ENCODE results near the gene FRG2B. TPM values are rescaled to one million over a fixed set of nuclear protein-coding genes. Genes with fewer than 3 reads are reported as not detected.
"Not testable (repeated sequence)": the region's sequence is repeated elsewhere in the genome, so short reads cannot be mapped to it uniquely, and the experiment has no call there.

FRG2B gene
- polyA plus RNA-seq: not detected

DNA sequence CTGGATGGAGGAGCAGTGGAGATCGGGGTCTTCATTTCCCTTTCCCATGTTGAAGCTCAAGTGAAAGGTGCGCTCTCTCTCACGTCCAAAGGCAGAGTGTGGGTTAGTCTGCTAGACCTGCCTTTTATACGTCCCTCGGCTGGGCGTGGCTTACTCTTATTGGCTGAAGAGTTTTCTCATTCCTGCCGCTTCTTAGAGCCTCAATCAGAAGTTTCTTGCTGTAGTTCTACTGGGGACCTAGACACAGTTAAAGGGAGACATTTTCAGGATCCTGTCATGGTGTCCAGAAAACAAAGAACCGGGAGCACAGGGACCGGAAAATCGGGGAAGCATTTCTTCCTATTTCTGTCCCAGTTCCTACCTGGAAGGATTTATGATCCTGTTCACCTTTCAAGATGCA lies at the start of gene FRG2B:
FRG2B (minus strand) TSS at position 101 of the 400 bp plus-strand sequence; CDS start at position 48, 53 bp downstream.
- not testable (repeated sequence) for H3K27me3 Mint-ChIP-seq, H3K4me3 Mint-ChIP-seq, H3K9me3 Mint-ChIP-seq, H3K4me1 Mint-ChIP-seq, H3K36me3 Mint-ChIP-seq, H3K27ac Mint-ChIP-seq

DNA sequence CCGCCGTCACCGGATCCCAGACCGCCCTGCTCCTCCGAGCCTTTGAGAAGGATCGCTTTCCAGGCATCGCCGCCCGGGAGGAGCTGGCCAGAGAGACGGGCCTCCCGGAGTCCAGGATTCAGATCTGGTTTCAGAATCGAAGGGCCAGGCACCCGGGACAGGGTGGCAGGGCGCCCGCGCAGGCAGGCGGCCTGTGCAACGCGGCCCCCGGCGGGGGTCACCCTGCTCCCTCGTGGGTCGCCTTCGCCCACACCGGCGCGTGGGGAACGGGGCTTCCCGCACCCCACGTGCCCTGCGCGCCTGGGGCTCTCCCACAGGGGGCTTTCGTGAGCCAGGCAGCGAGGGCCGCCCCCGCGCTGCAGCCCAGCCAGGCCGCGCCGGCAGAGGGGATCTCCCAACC lies 40.9 kb upstream of the FRG2B start:
- not testable (repeated sequence) for H3K27me3 Mint-ChIP-seq, H3K4me1 Mint-ChIP-seq, H3K36me3 Mint-ChIP-seq, H3K4me3 Mint-ChIP-seq, H3K9me3 Mint-ChIP-seq, H3K27ac Mint-ChIP-seq

DNA sequence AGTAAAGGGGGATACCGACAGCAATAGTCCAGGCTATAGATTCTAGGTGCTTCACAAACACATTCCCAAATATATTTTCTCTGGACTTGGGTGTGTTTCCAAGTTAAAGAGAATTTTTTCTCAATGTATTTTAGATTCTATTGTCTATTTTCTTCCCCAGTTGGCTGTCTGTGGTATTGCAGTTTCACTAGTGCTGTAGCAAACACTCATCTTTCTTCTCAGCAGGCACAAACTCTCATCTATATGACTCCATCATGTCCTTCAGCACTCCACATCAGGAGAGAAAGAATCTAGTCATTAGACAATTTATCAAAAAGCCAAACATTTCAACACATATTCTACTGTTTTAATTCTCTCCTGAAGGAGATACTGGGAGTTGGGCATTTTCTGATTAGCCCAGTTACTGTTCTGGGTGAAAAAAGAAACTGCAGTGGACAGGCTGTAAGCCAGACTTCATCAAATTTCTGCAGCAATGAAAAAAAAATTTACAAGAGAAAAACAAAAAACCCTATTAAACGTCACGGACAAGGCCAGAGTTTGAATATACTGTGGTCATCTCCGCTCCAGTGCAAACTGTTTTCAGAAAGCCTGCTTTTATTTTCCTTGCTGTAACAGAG lies 37.1 kb upstream of the FRG2B start:
- H3K27me3 Mint-ChIP-seq, H3K4me3 Mint-ChIP-seq, H3K27ac Mint-ChIP-seq, H3K36me3 Mint-ChIP-seq, H3K4me1 Mint-ChIP-seq, H3K9me3 Mint-ChIP-seq: not testable (repeated sequence)

DNA sequence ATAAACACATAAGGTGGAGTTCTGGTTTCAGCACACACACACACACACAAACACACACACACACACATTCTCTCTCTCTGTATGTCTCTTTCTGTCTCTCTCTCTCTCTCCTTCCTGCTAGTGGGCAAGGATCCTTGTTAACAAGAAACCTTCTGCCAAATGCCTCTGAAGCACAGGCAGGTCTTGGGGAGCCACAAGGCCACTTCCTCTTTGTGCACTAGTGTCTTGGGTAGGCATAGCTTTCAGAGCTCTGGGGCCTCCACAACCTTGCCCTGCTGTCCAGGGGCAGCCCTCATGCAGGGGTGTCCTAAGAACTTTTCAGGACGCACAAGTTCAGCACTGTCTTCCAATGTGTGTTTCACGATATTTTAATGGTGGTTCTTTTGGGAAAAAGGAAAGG lies 34.5 kb upstream of the FRG2B start:
- not testable (repeated sequence) for H3K4me1 Mint-ChIP-seq, H3K9me3 Mint-ChIP-seq, H3K36me3 Mint-ChIP-seq, H3K27ac Mint-ChIP-seq, H3K4me3 Mint-ChIP-seq
- H3K27me3 Mint-ChIP-seq: peaks cover 11% of the 10 kb centered on the region

DNA sequence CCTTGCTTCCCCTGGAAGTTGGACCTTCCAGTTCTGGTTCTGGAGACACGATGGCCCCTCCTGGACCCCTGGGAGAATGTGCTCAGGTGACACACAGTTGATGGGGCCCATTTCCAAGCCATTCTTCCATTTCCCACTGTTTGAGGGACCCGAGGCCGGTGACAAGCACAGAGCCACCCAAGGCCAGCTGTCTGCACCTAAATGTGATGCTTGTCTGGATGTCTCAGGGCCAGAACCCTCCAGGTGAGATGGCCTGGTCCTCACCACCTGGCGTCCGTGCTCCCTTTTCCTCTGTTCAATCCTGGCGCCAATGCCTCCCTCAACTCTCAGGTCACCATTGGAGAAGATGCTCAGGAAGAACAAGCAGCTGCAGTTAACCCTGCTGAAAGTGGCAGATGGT lies 33.9 kb upstream of the FRG2B start:
- not testable (repeated sequence) for H3K4me1 Mint-ChIP-seq, H3K9me3 Mint-ChIP-seq, H3K27ac Mint-ChIP-seq, H3K4me3 Mint-ChIP-seq, H3K36me3 Mint-ChIP-seq
- H3K27me3 Mint-ChIP-seq: peaks cover 11% of the 10 kb centered on the region

DNA sequence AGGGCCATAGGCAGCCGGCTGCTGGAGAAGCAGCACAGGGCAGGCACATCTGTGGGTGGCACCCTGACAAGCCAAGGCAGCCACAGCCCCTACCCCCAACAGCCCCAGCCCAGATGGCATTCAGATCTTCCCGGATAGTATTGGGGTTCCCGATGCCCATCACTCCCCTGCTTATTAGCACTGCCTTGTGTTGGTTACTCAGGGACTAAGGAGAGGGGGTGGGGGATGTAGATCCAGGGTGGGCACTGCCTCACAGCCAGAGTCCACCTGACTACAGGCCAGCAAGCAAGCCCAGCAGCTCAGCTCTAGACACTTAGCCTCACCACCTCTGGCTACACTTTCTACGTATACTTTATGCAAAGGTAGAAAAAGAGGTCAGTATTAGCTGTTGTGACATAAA lies 30.7 kb upstream of the FRG2B start:
- H3K36me3 Mint-ChIP-seq, H3K4me1 Mint-ChIP-seq, H3K9me3 Mint-ChIP-seq, H3K27ac Mint-ChIP-seq, H3K27me3 Mint-ChIP-seq, H3K4me3 Mint-ChIP-seq: not testable (repeated sequence)

DNA sequence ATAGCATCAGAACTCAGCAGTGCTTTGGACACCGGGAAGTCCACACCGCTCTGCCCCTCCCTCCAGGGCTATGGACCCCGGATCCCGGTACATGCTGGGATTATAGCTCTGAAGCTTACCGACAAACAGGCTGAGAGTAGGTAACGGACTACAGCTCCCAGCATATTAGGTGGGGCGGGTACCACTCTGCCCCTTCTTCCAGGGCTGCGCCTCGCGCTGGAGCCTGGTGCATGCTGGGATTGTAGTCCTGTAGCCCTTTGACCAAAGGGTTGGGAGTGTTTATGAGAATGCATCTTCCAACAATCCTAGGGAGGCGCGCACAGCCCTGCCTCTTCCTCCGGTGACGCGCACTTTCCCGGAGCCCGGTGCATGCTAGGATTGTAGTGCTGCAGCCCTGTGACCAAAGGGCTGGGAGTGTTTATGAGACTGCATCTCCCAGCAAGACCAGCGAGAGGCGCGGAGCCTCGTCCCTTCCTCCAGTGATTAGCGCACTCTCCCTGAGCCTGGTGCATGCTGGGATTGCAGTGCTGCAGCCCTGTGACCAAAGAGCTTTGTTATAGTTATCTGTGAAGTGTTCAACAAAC lies 22.4 kb upstream of the FRG2B start:
- H3K27ac Mint-ChIP-seq, H3K36me3 Mint-ChIP-seq, H3K9me3 Mint-ChIP-seq, H3K4me1 Mint-ChIP-seq, H3K4me3 Mint-ChIP-seq, H3K27me3 Mint-ChIP-seq: not testable (repeated sequence)

DNA sequence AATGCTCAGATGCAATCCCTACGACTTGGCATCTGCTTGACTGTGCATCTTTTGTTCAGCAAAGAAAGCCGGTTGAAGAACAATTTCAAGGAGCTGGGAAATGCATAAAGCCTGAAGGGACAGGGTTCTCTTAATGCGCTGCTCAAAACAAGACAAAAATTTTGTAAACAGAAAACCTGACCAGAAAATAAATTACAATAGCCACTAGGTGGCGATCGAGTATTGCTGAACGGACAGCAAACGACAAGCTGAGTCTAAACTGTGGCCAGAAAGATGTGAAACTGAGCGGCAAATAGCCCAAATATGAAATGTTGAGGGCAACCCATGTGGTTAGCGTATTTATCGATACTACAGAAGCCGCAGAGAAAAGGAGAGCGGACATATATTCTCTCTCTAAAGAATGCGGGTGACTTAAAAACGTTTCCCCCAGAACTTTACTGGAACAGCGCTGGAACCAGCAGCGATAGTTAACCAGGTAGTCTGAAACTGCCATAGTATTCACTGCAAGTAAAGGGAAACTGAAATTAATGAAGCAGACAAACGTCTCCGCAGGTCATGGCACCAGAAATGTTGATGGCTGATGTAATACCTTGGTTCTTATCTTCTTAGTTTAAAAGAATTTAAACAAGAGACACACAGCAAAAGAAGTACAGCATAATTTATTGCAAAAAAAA lies 20.6 kb upstream of the FRG2B start:
- H3K4me3 Mint-ChIP-seq: peak overlapping the region in 1 of 4 donors; percentile 22
- H3K4me1 Mint-ChIP-seq, H3K36me3 Mint-ChIP-seq, H3K9me3 Mint-ChIP-seq, H3K27ac Mint-ChIP-seq, H3K27me3 Mint-ChIP-seq: not testable (repeated sequence)

DNA sequence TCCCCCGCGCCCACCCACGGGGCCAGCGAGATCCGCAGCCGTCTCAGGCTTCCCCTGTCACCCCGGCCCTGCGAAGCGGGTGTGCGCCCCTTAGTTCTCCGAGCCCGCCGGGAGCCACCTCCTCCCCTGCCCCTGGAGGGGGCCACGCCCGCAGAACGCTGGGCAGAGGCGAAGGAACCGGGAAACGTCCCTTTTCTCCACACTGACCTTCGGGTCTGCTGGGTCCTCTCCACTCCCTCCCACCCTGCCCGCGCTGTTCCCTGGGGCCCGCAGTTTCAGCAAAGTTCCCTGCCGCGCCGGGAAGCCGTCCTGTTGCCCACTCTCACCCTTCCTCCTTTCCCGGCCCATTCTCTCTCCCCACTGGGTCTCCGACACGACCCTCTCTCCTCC lies 11.2 kb upstream of the FRG2B start:
- not testable (repeated sequence) for H3K36me3 Mint-ChIP-seq, H3K4me3 Mint-ChIP-seq, H3K9me3 Mint-ChIP-seq, H3K4me1 Mint-ChIP-seq, H3K27ac Mint-ChIP-seq, H3K27me3 Mint-ChIP-seq

DNA sequence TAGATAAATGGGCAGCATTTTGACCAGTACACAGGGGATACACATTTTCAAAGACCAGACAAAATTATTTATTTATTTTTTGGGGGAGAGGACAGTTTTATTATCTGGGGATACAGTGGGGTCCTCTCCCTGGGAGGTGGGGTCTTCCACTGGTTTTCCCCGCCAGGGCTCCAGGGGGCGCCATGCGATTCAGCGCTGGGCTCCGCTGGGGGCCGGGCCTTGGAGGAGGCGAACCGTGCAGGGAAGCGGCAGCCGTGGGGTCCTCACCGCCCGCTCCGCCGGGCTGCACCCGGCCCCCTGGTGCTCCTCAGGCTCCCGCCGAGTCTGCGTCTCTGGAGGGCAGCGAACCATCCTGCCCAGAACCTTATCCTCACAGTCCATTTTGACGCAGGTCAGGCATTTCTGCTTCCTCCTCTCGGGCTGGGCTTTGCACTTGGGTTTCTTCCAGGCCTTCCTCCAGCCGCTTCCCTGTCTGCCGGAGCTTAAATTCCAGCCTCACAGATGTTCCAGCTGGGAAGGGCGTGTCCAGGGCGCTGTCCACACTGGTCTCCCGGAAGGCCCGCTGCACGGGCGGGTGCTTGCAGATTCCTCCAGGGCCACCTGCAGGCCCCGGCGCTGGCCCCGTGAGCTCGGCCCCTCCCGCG lies 10.7 kb upstream of the FRG2B start:
- H3K4me1 Mint-ChIP-seq, H3K27ac Mint-ChIP-seq, H3K9me3 Mint-ChIP-seq, H3K36me3 Mint-ChIP-seq, H3K27me3 Mint-ChIP-seq: not testable (repeated sequence)
- peak overlapping the region in 1 of 4 donors; percentile 52 for H3K4me3 Mint-ChIP-seq

DNA sequence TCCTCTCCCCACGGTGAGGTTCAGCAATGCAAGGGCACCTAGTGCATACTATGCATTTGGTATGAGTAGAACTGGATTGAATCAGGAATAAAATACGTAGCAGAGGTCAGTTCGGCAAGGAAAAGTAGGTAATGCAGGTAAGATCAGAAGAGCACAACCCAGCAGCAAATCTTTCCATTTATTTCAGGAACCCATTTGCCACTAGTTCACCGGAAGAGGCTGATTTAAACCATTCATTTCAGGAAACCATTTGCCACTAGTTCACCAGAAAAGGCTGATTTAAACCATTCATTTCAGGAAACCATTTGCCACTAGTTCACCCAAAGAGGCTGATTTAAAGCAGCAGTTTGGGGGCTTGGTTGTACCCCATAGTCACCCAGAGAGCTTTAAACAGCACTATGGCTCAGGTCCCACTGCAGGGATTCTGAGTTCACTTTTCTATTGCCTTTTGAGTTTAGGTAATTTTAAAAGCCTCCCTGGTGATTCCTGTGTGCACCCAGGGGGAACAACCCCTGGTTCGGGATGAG lies 4.2 kb upstream of the FRG2B start:
- H3K27ac Mint-ChIP-seq, H3K27me3 Mint-ChIP-seq, H3K4me3 Mint-ChIP-seq, H3K4me1 Mint-ChIP-seq, H3K36me3 Mint-ChIP-seq, H3K9me3 Mint-ChIP-seq: not testable (repeated sequence)

DNA sequence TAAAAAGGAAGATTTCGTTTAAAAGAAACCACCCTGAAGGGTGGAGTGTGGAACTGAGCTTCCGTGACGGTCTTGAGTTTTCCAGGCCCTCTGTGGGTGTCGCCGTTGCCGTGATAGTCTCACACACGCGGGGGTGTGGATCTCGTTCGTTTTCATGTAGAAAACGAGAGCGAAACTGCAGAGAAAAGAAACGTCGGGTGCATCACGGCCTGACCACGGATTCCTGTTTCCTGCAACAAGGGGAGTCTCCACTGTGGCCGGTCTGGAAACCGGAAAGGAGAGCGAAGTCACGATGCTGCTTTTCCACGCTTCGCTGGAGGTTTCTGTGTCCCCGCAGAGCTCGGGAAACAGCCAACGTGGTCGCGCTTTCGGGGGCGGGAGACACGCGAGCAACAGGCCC lies 4.1 kb downstream of the FRG2B start:
- not testable (repeated sequence) for H3K36me3 Mint-ChIP-seq, H3K9me3 Mint-ChIP-seq, H3K27ac Mint-ChIP-seq, H3K4me1 Mint-ChIP-seq, H3K4me3 Mint-ChIP-seq
- peaks cover 25% of the 10 kb centered on the region for H3K27me3 Mint-ChIP-seq

DNA sequence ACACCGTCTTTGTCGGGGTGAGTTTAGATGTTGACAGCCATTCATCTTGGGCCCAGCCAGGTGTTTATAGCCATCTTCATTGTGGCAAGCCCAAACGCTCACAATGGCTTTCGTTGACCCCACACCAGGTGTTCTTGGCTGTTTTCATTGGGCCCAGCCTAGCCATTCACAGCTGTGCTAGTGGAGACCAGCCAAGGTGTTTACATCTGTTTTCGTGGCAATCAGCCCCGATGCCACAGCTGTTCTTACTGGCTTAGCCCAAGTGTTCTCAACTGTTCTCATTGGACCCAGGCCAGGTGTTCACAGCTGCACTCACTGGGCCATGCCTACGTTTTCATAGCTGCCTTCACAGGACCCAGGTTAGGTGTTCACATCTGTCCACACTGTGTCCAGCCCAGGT lies 7.7 kb downstream of the FRG2B start:
- peaks cover 25% of the 10 kb centered on the region for H3K27me3 Mint-ChIP-seq
- H3K4me1 Mint-ChIP-seq: peaks cover 0 to 1% (median 0%) of the 10 kb centered on the region in 3 donors

DNA sequence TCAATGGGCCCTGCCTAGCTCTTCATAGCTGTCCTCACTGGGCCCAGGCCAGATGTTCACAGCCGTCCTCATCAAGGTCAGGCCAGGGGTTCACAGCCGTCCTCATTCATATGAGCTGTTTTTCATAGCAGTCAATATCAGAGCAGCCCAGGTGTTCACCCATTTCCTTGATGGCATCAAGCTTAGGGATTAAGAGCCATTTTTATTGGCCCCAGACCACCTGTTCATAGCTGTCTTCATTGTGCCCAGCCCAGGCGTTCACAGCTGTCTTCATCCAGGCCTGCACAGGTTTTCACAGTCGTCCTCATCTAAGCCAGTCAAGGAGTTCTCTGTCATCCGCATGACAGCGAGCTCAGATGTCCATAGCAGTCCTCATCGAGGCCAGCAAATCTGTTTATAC lies 9.4 kb downstream of the FRG2B start:
- H3K9me3 Mint-ChIP-seq: no peaks in the 10 kb centered on the region
- no peak overlapping the region for H3K4me3 Mint-ChIP-seq
- no peak overlapping the region for H3K27ac Mint-ChIP-seq
- peaks cover 2% of the 10 kb centered on the region for H3K36me3 Mint-ChIP-seq
- H3K4me1 Mint-ChIP-seq: peaks cover 0 to 1% (median 0%) of the 10 kb centered on the region in 3 donors
- peaks cover 27% of the 10 kb centered on the region for H3K27me3 Mint-ChIP-seq

More for the DNA sequence above, 7.7 kb downstream of the FRG2B start:
- H3K36me3 Mint-ChIP-seq: peaks cover 2% of the 10 kb centered on the region
- H3K27ac Mint-ChIP-seq: no peak overlapping the region
- H3K4me3 Mint-ChIP-seq: no peak overlapping the region
- no peaks in the 10 kb centered on the region for H3K9me3 Mint-ChIP-seq

DNA sequence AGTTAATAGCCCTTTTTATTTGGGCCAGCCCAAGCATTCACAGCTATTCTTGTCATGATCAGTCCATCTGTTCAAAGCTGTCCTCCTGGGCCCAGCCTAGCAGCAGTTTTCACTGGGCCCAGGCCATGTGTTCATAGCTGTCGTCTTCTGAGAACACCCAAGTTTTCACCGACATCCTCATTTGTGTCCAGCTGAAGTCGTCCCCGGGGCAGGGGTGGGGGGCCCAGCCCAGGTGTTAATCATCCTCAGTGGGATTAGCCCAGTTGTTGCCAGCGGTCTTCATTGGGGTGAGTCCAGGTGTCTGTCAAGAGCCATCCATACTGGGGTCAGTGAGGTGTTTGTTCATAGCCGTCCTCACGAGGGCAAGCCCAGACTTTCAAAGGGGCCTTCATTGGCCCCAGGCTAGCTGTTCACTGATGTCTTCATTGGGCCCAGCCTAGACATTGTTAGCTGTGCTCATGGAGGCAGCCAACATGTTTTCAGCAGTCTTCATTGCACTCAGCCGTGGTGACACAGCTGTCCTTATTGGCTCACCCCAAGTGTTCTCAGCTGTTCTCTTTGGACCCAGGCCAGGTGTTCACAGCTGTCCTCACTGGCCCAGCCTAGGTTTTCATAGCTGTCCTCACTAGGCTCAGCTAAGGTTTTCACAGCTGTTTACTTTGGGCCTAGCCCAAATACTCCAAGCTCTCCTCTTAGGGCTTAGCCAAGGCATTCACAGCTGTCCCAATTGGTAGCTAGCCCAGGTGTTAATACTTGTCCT lies 10.0 kb downstream of the FRG2B start:
- H3K27ac Mint-ChIP-seq: no peak overlapping the region

More for the DNA sequence above, 10.0 kb downstream of the FRG2B start:
- H3K27me3 Mint-ChIP-seq: peaks cover 24% of the 10 kb centered on the region
- peaks cover 0 to 1% (median 0%) of the 10 kb centered on the region in 3 donors for H3K4me1 Mint-ChIP-seq
- H3K4me3 Mint-ChIP-seq: no peak overlapping the region
- peaks cover 2% of the 10 kb centered on the region for H3K36me3 Mint-ChIP-seq
- peaks cover 0 to 1% (median 0%) of the 10 kb centered on the region in 3 donors for H3K9me3 Mint-ChIP-seq
